ENCODE data around the gene ATF7.

Gene ATF7

DNA sequence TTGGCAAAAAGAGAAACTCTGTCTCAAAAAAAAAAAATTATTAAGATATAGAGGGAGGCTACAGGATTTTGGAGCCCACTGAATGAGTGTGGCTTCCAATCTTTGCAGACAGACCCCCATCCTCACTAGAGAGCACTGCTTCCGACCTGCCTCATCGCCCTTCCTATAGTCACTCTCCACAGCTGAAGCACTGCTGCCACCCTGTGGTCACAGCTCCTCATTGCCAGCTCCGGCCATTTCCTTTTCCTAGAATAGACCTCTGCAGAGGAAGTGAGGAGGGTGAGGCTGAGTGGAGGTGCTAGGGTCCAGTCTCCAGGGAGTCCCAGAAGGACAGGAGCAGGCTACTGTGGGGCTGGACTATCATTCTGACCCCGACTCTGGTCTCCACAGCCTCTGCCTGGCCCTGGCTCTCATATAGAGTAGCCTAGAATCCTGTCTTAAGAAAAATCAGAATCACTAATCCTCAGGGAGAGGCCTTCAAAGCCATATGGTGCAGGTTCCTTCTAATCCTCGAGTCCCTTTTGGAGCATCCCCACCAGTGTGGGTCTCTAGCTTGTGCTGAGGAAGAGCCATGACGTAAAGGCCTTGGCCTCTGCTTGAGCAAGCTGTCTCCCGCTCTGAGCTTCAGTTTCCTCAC is 117.5 kb downstream of the ATF7 start:
- CTCF ChIA-PET, result interaction anchor here (0.6 to 12.0 kb wide), 29 partner anchors 9 to 296 kb away, joined by 3 to 135 read pairs (median 5); partner anchors contain the start of genes AAAS, ATP5MC2, MAP3K12 and TARBP2
- POLR2A ChIA-PET, result interaction anchor here (0.5 to 1.5 kb wide), 3 partner anchors 10 to 111 kb away, joined by 3 to 6 read pairs (median 4); partner anchors contain the start of gene MAP3K12
- TF ChIP-seq CTCF (IDR thresholded peaks at IDR 0.05; ENCODE audit: insufficient read depth, low read length, missing control alignments), result peak; percentile 95
- no peak for DNase-seq (ENCODE audit: low read depth, low spot score)
- H3K4me3 ChIP-seq (ENCODE audit: low read depth, low read length), result no peak overlapping the region

GRCh38 chr12:53507603-53507885 is 118.6 kb downstream of the ATF7 start:
- no peak for DNase-seq (ENCODE audit: low read depth, low spot score)
- TF ChIP-seq CTCF (IDR thresholded peaks at IDR 0.05; ENCODE audit: insufficient read depth, low read length, missing control alignments), result no peak
- ChIA-PET POLR2A (no interaction called here), CTCF (interaction anchor here (0.7 to 12.0 kb wide), 10 partner anchors 11 to 184 kb away, joined by 3 to 135 read pairs (median 34); partner anchors contain the start of gene AAAS)
- no peak overlapping the region for H3K4me3 ChIP-seq (ENCODE audit: low read depth, low read length)

DNA sequence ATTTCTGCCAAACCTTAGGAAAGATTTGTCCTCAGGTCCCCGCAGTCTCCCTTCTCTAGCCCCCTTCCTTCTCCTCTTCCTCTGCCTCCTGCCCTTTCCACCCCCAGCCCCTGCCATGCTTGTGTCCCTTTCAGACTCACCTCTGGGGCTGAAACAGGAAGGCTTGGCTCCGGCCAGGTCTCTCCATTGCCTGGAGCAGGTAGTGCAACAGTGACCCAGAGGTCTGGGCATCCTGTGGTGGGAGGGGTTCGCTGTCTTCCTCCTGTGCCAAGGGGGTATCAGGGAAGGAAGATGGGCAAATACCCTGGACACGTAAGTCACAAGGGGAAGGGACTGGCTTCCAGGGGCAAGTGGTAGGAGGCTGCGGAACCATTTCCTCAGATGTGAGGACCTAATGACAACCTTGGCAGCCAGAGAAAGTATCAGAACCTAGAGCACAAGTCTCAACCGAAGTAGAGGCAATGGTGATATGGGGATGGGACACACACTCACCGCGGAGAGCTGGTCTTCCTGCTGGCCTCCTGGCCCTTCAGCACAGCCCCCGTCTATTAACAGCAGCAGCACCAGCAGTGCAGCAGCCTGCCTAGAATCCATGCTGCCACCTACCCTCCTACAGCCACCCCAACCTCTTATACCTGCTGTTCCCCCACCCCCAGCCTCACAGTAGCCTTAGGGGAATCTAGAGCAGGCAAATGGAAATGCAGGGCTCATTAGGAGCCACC is 119.1 kb downstream of the ATF7 start, which contains the start of gene NPFF:
TSS of gene NPFF (minus strand) at position 604 of the 722 bp plus-strand sequence. CDS start at position 594, 10 bp downstream.
- ChIA-PET POLR2A (interaction anchor here (1.1 kb wide), 1 partner anchor 25 kb away, joined by 6 read pairs; no protein-coding TSS in a partner anchor), CTCF (interaction anchor here (0.7 to 12.0 kb wide), 9 partner anchors 12 to 184 kb away, joined by 3 to 135 read pairs (median 35); partner anchors contain the start of genes AAAS and AMHR2)
- no peak for TF ChIP-seq CTCF (IDR thresholded peaks at IDR 0.05; ENCODE audit: insufficient read depth, low read length, missing control alignments)
- DNase-seq (ENCODE audit: low read depth, low spot score), result no peak
- H3K4me3 ChIP-seq (ENCODE audit: low read depth, low read length), result no peak within 1 kb of the TSS

DNA sequence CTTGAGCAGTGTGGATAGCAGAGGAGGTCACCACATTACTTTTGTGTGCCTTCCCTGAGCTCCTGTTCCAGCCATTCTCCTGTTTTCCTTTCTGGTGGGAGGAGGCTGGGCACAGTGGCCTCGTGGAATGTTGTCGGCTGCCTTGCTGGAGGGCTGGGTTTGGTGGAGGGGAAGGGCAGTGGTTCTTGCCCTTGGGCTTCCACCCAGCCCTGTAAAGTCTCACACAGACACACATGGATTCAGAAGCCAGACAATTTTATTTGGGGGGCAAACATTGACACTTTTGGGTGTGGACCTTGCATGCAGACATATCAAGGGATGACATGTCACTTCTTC is 119.8 kb downstream of the ATF7 start:
- CTCF ChIA-PET, result interaction anchor here (0.9 to 12.0 kb wide), 8 partner anchors 12 to 183 kb away, joined by 3 to 135 read pairs (median 66); partner anchors contain the start of genes AAAS and AMHR2
- no peak overlapping the region for H3K4me3 ChIP-seq (ENCODE audit: low read depth, low read length)
- POLR2A ChIA-PET, result interaction anchor here (1.1 kb wide), 1 partner anchor 24 kb away, joined by 6 read pairs; no protein-coding TSS in a partner anchor
- DNase-seq (ENCODE audit: low read depth, low spot score), result no peak
- TF ChIP-seq CTCF (IDR thresholded peaks at IDR 0.05; ENCODE audit: insufficient read depth, low read length, missing control alignments), result no peak

DNA sequence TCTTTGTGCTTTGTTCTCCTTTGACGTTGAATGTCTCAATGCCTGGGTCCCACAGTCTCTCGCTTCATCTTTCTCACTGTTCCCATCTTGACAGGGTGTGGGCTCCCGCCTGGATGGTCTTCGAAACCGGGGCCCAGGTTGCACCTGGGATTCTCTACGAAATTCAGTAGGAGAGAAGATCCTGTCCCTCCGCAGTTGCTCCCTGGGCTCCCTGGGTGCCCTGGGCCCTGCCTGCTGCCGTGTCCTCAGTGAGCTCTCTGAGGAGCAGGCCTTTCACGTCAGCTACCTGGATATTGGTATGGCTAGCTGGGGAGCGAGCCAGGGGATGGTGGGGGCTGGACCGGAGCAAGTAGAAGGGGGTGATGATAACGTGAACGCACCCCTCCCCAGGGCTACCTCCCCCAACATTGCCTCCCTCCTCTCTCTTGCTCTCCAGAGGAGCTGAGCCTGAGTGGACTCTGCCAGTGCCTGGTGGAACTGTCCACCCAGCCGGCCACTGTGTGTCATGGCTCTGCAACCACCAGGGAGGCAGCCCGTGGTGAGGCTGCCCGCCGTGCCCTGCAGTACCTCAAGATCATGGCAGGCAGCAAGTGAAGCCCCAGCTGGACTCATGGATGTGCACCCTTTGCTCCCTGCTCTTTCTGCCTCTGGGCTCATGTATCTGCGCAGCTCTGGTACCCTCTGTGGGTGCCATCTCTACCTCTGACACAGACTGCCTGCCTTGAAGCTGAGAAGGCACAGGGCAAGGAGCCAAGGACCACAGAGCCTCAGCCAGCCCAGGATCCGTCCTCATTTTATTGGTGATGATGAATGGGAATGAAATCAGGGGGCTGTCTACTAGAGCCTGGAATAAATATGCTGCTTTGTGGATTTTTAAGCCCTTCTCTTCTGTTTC is 120.4 kb downstream of the ATF7 start:
- no peak for TF ChIP-seq CTCF (IDR thresholded peaks at IDR 0.05; ENCODE audit: insufficient read depth, low read length, missing control alignments)
- no peak for DNase-seq (ENCODE audit: low read depth, low spot score)
- ChIA-PET POLR2A (interaction anchor here (1.1 kb wide), 1 partner anchor 24 kb away, joined by 6 read pairs; no protein-coding TSS in a partner anchor), CTCF (interaction anchor here (0.9 to 12.0 kb wide), 8 partner anchors 12 to 183 kb away, joined by 3 to 135 read pairs (median 66); partner anchors contain the start of genes AAAS and AMHR2)
- no peak overlapping the region for H3K4me3 ChIP-seq (ENCODE audit: low read depth, low read length)

Measured in AG04449 (cell line).